Activated T-cell treated with anti-CD3 and anti-CD28 coated beads, Interleukin-2, amount 50 U/mL, for 48 hours (primary cell): ENCODE data around the gene DUSP3.
"Not testable (repeated sequence)": the region's sequence is repeated elsewhere in the genome, so short reads cannot be mapped to it uniquely, and the experiment has no call there.

Experiments used
- DNase-seq, 2 experiments: peaks; one replicate each; pipeline ENCODE4 v3.0.0-alpha.2; 2020

DUSP3 gene

DNA sequence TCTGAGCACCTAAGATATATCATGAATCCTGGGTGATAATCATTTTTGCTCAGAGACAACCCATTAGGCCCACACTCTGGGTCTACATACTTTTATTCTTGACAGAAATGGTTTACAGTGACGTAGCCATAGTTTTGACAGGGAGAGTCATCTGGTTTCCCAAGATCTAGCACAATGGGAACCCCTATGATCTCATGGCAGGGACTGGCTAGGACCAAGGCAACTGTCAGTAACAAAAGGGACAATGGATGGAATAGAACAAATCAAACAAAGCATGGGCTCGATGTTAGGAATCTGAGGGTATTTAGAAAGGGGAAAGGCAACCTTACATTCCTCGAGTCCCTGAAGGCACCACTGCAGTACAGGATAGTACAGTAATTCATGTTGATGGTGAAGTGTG, 22.0 kb upstream of the DUSP3 start:
- DNase-seq: no peak

DNA sequence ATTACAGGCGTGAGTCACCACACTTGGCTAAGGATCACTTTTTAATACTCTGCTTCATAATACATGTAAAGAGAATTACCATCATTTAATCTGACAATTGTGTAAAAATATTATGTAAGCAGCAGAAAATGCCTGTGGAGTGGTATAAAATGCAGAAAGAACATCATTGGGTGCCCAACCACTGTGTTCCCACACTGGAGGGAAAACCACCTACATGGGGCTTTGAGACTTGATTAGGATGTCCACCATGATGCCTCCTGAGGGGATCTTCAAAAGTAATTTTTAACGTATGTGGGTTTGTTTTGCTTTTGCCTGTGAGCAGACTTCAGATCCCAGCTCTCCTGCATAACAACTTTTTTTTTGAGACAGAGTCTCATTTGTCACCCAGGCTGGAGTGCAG, 20.3 kb upstream of the DUSP3 start:
- no peak for DNase-seq

DNA sequence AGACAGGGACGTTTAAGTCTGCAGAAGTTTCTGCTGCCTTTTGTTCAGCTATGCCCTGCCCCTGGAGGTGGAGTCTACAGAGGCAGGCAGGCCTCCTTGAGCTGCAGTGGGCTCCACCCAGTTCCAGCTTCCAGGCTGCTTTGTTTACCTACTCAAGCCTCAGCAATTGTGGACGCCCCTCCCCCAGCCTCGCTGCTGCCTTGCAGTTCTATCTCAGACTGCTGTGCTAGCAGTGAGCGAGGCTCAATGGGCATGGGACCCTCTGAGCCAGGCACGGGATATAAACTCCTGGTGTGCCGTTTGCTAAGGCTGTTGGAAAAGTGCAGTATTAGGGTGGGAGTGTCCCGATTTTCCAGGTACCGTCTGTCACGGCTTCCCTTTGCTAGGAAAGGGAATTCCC, 19.2 kb upstream of the DUSP3 start:
- DNase-seq: not testable (repeated sequence)

DNA sequence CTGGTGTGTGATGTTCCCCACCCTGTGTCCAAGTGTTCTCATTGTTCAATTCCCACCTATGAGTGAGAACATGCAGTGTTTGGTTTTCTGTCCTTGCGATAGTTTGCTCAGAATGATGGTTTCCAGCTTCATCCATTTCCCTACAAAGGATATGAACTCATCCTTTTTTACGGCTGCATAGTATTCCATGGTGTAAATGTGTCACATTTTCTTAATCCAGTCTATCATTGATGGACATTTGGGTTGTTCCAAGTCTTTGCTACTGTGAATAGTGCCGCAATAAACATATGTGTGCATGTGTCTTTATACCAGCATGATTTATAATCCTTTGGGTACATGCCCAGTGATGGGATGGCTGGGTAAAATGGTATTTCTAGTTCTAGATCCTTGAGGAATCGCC, 13.9 kb upstream of the DUSP3 start:
- not testable (repeated sequence) for DNase-seq

DNA sequence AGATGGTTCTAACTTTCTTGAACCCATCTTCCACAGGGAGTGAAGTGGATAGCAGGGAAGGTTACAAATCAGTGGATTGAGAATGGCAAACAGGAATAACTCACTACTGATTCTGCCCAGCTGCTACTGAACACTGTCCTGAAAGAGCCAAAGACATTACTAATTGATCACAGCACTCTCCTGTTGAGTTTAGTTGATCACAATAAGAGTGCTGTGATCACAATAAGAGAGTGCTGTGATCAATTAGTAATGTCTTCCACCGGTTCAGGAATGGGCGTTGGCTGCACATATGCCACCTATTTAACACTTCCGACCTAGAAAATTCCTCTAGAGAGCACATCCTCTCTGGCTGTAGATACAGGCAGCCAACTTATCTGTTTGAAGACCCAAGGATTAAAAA, 12.8 kb upstream of the DUSP3 start:
- DNase-seq: no peak

DNA sequence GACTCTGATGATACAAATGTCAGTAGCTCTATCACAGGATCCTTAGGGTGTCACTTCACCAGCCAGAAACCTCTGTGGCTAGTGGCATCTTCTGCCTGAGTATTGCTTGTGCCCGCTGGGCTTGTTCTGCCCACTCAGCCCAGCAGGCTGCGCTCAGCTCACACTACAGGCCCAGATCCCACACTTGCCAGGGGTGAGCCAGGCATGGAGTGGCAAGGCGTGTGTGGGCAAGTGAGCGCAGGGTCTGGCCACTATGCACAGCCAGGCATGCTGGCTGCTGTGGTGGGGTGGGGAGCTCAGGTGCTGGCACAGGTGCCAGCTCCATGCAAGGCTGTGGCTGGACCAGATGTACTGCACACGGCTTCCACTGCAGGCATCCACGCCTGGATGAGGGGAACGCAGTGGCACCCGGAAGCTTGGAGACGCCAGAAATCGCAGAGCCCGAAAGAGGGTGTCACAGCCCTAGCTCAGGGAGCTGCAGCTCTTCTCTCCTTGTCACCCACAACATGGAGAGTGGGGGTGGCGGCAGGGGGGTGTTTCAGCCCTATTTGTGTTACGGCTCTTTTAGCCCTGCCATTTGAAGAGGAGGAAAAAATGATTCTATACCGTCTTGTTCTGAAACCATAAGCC, 11.6 kb upstream of the DUSP3 start:
- DNase-seq: no peak

DNA sequence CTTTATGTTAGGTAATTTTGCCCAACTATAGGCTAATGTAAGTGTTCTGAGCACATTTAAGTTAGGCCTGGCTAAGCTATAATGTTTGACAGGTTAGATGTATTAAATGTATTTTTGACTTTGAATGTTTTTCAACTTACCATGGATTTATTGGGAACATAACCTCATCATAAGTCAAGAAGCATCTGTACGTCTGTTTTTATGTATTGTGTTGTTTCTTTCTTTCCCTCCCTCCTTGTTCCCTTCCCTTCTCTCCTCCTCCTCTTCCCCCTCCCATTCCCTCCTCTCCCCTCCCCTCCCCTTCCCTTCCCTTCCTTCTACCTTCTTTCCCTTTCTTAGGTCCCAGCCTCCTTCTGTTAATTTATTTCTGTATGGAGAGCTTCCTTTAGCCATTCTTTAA, 10.7 kb upstream of the DUSP3 start:
- no peak for DNase-seq

DNA sequence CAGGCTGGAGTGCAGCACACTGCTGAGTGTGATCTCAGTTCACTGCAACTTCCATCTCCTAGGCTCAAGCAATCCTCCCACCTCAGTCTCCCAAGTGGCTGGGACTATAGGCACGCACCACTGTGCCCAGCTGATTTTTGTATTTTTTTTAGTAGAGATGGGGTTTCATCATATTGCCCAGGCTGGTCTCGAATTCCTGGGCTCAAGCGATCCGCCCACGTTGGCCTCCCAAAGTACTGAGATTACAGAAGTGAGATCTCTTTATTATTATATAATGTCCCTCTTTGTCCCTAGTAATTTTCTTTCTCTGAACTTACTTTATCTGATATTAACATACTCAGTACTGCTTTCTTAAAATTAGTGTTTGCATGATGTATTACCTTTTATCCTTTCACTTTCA, 9.8 kb upstream of the DUSP3 start:
- DNase-seq: no peak

DNA sequence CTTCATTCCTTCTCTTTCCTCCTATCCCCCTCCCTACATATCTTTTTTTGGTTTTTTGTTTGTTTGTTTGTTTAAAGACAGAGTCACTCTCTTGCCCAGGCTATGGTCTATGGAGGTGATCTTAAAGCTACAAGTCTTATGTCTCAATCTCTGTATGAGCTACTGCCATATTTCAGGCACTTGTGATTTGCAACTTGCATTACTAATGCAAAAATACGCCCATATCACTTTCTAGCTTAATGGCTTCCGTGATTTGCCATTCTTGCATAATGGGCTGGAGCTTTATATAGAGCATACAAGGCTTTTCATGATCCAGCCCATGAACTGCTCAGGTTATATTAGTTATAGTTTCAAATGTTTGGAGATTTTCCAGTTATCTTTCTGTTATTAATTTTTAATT, 9.0 kb upstream of the DUSP3 start:
- DNase-seq: no peak

DNA sequence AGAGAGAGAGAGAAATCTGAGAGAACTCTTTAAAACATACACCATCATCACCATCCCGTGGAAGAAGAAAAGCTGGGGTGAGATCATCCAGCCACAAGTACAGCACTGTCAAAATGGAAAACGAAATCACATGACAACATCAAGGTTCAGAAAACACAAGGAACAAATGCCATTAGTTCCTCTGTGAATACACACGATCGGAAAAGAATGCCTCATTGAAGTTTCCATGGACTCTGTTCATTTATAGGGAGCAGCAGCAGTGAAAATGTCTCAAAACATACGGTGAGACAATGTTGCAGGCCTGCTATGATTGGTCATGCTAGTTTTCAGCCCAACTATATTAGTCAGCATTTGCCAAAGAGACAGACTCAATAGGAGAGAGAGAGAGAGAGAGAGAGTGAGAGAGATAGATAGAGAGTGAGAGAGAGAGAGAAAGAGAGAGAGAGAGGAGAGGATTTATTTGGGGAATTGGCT, 5.9 kb upstream of the DUSP3 start:
- no peak for DNase-seq

DNA sequence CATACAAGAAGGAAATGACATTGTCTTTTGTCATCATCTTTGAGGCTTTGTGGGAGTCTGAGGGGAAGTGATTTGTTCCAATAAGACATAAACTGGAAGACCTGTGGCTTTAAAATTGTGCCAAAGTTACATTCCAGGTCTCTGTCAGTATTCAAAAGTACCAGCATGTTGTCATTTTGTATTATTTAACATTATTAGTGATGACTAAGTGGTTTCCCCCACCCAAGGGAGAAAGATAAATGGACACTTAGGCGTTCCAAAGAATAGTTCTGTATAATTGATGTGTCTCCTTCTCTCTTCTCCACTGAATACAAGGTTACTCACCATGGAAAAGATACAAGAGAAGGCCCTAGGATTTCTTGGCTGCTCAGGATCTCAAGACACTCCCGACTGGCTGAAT, 5.3 kb upstream of the DUSP3 start:
- DNase-seq: no peak

DNA sequence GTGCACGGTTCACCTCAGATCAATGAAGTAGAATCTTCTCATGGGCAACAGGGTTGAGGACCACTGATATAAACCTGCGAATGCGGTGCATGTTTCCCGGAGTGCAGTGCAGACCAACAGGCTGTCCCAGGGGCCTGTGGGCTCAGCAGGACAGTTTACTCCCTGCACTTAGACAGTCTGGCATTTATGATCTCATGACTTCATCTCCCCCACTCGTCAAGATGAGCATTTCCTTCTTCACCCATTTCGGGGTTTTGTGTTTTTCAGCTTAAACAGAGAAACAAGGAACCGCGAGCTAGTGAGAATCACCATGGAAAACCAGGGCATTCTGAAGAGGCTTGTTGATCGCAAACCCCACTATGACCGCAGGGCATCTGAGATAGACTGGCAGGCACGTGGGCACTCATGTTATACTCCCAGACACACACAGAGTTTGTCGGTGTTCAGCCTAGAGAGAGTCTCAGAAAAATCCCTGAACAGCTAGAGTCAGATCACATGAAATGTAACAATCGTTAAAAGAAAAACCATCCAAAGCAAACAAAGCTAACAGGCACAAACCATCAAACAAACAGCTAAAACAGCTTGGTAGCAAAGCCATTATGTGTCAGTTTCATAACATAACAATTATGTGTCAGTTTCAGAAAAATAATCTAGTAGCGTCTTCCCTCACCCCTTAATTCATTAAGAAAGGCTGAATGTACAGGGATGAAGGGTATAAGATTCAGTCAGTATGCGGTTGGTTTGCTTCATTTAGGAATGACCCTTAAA, 4.3 kb upstream of the DUSP3 start:
- DNase-seq: no peak

DNA sequence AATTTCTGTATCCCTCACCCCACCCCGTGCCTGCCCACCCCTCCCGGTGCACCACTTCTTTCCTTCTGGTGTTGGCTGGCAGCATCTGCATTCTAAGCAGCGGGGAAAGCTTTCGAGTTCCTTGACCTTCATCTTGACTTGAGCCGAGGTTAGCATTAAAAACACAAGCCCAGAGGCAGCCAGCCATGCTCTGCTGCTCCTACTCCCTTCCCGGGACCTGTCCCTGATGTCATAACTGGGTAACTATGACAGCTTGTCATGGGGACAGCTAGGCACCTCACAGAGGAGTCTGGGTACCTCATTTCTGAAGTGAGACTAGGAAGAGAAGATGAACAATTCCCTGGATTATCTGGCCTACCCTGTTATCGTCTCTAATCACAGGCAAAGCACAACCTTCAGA, 1.4 kb upstream of the DUSP3 start, which contains the start of gene CFAP97D1:
TSS of gene CFAP97D1 (plus strand) at position 301 of the 400 bp plus-strand sequence. CDS start at position 329, 28 bp downstream.
- DNase-seq: no peak

DNA sequence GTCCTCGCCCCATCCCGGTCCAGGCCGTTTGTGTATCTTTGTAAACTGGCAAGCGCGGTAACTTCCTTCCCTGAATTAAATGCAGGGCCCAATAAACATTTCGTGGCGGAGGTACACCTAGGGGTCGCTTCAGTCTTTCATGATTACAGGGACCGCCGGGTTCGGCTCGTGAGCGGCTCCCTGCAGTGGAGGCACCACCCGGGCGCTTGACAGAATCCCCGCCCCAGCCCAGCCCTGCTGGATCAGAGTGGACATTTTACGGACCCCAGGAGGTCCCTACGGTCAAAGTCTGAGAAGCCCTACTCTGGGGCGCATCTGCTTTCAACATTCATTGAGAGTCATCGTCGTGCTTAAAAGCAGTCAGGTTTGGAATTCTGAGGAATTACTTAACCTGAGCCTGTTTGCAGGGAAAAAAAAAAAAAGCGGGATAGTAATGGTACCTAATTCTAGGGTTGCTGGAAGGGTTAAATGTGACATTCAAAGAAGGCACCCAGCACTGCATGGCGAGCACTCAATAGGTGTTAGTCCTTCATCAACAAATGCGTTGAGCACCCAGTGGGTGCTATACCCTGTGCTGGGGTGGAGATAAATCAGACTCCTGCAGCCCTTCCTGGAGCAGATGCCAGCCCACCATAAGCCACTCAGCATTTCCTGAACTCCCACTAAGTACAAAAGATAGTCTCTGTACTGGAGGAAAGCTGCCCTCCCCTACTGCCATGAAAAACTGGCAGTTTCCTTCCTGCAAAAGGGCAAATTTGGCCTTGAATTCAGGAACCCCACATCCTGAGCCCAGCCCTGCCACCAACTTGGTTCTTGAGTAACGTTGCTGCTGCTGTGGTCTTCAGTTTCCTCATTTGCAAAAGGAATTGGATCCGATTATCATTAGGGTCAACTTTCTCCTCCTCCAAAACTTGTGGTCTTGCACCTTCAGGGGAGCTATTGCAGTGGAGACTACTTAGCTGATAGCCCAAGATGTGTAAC, 658 bp upstream of the DUSP3 start:
- no peak for DNase-seq

DNA sequence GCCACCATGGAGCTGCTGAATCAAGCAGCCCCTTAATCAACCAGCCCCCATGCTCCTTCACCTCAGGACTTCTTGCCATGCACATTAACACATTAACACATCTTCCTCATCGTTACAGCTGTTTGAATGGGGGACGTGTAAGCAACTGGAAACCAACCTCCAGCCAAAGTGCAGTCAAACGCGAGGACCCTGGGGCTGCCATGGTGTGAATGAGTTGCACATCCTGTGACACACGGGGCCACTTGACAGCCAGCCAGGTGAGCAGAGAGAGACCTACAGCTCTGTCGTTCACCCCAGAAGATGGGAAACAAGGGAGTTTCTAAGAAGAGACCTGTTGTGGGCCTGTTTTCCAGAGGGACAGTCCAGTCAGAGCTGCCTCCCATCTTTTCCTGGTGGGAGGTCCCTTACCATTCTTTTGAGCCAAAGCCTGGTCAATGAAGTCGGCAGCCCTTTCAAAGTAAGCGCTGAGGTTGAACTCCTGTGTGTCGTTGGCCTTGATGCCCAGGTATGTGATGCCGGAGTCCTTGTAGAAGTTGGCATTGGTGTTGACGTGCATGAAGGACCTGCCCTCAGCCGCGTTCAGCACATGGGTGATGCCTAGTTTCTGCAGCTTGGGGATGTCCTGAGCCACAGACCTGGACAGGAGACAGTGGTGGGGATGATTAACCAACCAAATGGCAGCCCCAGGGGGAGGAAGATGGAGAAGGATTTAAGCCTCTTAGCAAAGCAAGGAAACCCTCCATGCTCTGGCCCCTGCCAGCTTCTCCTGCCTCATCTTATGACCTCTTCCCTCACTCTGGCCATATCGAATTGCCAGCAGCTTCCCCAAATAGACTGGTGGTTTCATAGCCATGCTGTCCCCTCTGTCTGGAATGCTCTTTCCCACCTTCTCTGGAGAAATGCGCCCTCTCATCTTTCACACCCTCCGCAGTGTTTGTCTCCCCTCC, 4.2 kb downstream of the DUSP3 start:
- no peak for DNase-seq

DNA sequence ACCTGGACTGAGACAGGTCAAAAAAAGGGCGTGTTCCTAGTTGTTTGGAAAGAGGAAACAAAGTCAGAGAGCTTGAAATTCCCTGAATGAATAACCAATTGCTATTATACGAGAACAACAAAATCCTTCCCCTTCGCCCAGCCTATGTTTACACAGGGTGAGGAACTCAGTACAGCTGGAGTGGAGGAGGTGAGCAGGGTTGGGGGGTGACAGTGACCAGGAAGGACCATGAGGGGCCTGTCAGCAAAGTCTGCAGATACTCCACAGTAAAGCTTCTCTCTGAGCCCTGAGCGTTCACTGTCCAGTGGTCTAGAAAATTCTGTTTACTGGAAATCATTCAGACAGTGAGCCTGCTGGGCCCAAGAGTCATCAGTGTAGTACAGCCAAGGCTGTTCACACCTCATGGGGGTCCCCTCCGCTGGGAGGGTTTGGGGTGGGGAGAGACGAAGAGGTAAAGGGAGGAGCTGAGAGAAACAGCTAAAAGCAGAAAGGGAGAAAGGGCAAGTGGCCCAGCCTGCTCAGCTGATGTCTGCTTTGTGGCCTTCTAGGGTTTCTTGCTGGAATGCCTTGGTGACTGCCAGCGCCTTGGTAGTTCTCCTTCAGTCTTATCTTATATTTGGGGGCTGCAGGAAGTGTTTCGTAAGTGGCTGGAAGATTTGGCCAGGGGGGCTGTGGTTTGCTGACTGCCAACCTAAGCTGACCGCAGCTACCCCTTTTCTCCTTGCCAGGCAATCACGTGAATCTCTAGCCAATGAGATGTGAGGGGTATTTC, 5.7 kb downstream of the DUSP3 start:
- DNase-seq: no peak

DNA sequence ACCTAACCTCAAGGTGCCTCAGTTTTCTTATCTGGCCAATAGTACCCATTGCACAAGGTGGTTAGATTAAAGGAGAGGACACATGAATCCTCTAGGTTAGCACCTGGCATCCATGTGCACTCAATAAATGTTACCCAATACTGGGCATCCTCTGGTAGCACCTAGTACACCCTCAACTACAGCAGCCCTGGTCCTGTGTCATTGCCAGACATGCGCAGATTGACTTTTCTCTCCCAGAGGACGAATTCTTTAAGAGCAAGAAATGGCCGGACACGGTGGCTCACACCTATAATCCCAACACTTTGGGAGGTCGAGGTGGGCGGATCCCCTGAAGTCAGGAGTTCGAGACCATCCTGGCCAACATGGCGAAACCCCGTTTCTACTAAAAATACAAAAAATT, 7.3 kb downstream of the DUSP3 start:
- DNase-seq: no peak

DNA sequence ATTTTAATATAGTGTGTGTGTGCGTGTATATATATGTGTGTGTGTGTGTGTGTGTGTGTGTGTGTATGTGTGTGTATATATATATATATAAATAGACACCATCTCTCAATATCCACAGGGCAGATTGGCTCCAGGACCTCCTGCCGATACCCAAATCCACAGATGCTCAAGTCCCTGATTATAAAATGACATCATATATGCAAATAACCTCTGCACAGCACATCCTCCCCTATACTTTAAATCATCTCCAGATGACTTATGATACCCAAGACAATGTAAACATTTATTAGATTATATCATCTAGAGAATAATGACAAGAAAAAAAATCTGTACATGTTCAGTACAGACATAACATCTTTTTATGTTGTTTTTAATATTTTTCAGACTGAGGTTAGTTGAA, 7.8 kb downstream of the DUSP3 start:
- no peak for DNase-seq

DNA sequence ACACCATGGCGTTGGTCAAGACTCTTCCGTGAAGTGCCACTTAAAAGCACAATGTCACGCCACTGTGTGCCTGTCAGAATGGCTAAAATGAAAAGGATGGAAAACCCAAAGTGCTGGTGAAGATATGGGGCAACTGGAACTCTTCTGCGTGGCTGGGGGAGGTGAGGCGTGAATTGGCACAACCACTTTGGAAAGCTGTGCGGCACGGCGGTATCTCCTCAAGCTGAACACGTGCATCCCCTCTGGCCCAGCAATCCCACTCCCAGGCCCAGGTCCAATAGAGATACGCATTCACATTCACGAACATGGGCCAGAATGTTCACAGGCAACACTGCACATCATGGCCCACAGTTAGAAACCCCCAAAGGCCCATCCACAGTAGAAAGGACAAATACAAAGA, 8.9 kb downstream of the DUSP3 start:
- DNase-seq: no peak

DNA sequence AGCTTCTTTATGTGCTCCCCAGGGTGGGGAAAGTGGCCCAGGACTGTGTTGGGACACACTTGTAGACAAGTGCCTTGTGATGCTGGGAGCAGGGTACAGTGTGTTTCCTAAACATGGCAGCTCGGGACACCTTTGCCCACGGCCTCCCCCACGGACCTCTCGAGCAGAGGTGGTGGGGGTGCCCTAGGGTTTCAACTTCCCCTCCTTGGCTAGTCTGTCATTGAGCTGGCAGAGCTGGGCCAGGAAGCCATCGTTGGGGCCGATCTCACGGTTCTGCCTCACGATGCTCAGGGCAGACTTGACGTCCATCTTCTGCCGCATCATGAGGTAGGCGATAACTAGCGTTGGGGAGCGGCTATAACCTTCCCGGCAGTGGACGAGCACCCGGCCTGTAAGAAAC, 9.4 kb downstream of the DUSP3 start:
- no peak for DNase-seq

DNA sequence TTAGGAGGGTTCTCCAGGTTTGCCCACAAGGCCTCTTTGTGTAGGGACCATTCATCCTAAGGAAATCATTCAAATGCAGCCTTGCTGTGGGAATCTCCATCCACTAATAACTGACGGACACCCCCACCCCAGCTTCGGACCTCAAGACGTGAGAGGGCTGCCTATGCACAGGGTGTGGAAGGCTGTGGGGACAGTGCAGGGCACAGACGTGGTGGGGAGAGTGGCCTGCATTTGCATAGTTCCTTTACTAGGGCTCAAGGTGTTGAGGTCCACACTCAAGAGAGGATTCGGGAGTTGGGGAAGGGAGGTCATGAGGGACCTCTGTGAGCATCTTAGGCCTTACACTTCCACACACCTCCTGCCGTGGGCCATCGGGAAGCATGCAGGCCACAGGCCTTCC, 9.8 kb downstream of the DUSP3 start:
- no peak for DNase-seq
